Astrocyte (in vitro differentiated cells and primary cell): Measurements from ENCODE around the gene CHFR.

Source experiments
- EZH2 ChIP-seq: IDR thresholded peaks from 2 replicates; pipeline ENCODE4 v1.6.1; 2012; ENCODE audit warnings: mild to moderate bottlenecking, low read length, inconsistent platforms; ENCODE audit not compliant: insufficient read depth
- TF ChIP-seq, protein P1 (sequence below): IDR thresholded peaks from 2 replicates; pipeline ENCODE4 v1.5.1; 2011; ENCODE audit warnings: low read depth, mild to moderate bottlenecking, inconsistent platforms, low read length, moderate library complexity; ENCODE audit not compliant: insufficient read depth

GRCh38 chr12:132918680-132919079 lies 31.3 kb upstream of the CHFR start:
- TF ChIP-seq, protein P1, sequence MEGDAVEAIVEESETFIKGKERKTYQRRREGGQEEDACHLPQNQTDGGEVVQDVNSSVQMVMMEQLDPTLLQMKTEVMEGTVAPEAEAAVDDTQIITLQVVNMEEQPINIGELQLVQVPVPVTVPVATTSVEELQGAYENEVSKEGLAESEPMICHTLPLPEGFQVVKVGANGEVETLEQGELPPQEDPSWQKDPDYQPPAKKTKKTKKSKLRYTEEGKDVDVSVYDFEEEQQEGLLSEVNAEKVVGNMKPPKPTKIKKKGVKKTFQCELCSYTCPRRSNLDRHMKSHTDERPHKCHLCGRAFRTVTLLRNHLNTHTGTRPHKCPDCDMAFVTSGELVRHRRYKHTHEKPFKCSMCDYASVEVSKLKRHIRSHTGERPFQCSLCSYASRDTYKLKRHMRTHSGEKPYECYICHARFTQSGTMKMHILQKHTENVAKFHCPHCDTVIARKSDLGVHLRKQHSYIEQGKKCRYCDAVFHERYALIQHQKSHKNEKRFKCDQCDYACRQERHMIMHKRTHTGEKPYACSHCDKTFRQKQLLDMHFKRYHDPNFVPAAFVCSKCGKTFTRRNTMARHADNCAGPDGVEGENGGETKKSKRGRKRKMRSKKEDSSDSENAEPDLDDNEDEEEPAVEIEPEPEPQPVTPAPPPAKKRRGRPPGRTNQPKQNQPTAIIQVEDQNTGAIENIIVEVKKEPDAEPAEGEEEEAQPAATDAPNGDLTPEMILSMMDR: no peak
- TF ChIP-seq EZH2: no peak
